GM21390 (cell line): ENCODE results near the gene ARL9.
"Not testable (repeated sequence)": the region's sequence is repeated elsewhere in the genome, so short reads cannot be mapped to it uniquely, and the experiment has no call there.

Experiments
- ATAC-seq: cut with Tn5 transposase; IDR thresholded peaks from one replicate; pipeline ENCODE4 v1.9.1; 2021; ENCODE audit not compliant: unreplicated experiment

ARL9 gene

DNA sequence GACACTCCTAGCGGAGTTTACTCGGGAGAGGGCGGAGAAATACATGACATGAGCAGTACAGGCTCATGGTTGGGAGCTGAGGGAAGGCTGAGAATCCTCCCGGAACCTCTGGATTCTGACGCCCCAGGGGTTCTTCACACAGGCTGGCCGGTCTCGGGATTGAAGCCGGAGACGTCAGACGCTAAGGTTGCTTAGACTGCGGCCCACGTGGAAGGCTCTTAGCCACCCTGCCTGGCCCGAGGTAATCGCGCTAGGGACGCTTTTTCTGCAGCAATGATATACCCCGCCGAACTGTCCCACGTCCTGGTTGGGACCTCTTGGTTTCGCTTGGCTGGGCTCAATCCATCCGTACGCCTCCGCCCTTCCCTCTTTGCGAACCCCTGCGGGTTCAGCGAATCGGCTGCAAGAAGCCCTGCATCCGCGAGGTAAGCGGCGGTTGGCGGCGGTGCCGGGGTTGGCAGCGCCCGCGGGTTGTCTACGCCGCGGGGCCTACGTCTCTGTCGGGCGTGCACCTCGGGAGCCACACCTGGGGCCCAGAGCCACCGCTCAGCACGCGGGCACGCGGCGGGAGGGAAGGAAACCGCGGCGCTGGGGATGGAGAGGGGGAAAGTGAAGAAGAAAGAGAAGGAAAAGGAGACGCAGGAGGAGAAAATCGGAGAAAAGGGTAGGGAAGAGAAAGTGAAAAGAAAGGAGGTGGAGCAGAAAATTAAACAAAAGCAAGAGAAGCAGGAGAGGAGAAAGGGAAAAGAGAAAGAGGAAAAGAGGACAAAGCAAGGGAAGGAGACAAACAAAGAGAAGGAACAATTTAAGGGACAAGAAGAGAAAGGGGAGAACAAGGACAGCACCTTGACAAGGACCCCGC lies at the start of gene ARL9:
ARL9 (plus strand) TSS at position 523 of the 862 bp plus-strand sequence; CDS start at position 595, 72 bp downstream.
- ATAC-seq = peak; percentile 66

DNA sequence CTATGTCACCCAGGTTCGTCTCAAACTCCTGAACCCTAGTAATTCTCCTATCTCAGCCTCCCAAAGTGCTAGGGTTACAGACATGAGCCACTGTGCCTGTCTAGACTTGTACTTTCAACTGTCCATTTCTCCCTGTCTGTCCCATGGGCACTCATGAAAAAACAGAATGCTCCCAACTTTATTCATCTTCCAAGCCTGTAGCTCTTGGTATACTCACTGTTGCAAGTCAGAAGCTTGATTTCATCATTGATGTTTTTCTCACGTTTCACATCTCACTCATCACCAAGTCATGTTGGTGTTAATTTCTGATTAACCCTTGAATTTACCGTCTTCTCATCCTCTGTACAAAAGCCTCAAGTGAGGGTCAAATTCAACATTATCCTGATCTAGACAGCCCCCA lies 45.5 kb upstream of the ARL9 start:
- no peak for ATAC-seq

GRCh38 chr4:56462157-56462556 lies 43.4 kb upstream of the ARL9 start:
- ATAC-seq = no peak

DNA sequence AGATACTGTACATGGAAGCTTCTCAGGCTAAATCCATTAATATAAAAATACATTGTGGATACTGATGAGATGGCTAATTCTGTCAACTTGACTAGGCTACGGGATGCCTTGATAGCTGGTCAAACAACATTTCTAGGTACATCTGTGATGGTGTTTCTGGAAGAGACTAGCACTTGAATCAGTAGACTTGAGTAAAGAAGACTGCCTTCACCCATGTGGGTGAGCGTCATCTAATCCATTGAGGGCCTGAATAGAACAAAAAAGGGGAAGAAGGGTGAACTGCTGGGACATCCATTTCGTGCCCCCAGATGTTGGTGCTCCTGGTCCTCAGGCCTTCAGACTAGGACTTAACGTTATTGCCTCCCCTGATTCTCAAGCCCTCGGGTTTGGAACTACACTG lies 41.9 kb upstream of the ARL9 start:
- no peak for ATAC-seq

- ATAC-seq = no peak
These were observed 41.0 kb upstream of the ARL9 start for GRCh38 chr4:56464581-56464980.

GRCh38 chr4:56465599-56466295 lies 39.8 kb upstream of the ARL9 start:
- ATAC-seq = no peak

- ATAC-seq = not testable (repeated sequence)
These were observed 39.3 kb upstream of the ARL9 start for GRCh38 chr4:56466296-56466761.

GRCh38 chr4:56466910-56467283 lies 38.7 kb upstream of the ARL9 start:
- ATAC-seq = no peak

DNA sequence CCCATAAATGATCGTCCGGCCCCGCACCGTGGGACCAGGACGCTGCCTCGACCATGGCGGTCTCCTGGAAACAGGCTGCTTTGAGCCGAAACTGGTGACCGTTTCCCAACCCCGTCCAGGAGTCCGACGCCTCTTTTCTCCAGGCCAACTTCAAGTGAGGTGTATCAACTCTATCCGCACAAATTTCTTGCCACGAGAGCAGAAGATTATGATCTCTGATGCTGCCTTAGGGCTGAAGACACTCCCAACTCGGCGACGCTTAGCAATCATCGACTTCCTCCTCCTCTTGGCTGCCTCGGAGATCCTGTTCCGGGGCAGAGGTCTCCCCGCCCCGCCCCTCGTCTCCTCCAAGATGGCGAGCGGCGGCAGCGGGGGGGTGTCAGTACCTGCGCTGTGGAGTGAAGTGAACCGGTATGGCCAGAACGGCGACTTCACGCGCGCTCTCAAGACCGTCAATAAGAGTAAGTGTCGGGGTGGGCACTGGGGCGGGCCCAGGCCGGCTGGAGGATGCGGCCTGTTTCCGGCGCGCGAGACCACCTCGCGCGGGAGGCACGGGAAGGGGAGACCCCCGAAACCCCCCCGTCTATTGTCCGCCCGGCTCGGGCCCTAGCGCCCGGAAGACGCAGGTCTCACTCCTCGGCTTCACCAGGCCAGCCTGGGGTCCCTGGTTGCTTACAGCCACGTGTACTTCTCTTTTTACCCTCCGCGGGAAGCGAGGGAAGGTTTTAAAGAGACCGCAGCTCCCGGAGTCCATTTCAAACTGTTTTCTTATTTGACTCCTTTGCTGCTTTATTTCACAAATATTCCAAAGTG lies 38.1 kb upstream of the ARL9 start, which contains the start of gene SRP72:
SRP72 (plus strand) TSS at position 334 of the 813 bp plus-strand sequence; CDS start at position 353, 19 bp downstream.
- ATAC-seq = peak; percentile 92

DNA sequence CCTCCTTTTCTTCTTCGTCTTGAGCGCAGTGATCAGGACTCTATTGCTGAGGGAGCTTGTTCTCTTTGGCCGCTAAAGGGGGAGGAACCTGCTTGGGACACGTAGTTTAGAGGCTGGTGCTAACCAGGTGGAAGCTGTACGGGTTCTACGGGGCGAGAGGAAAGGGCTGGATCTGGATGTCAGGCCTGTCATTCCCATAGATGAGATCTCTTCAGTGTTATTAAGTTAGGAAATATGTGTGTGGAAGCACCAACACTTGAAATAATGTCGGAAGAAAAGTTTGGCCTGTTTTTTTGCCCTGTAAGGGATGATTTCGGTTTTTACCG lies 37.5 kb upstream of the ARL9 start:
- ATAC-seq = peak; percentile 47

GRCh38 chr4:56469489-56470210 lies 35.9 kb upstream of the ARL9 start:
- no peak for ATAC-seq

DNA sequence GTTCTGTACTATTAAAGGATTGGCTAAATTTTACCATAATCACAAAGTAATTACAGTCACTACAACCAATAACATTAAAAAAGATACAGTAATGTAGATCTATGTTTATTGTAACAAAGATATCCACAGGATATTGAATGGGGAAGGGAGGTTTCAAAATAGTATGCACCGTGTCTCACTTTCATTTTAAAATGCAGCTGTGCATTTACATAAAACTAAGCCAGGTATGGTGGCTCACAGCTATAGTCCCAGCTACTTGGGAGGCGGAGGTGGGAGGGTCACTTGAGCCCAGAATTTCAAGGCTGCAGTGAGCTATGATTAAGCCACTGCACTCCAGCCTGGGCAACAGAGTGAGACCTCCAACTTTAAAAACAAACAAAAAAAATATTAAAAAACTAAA lies 29.7 kb upstream of the ARL9 start:
- ATAC-seq = peak; percentile 94

DNA sequence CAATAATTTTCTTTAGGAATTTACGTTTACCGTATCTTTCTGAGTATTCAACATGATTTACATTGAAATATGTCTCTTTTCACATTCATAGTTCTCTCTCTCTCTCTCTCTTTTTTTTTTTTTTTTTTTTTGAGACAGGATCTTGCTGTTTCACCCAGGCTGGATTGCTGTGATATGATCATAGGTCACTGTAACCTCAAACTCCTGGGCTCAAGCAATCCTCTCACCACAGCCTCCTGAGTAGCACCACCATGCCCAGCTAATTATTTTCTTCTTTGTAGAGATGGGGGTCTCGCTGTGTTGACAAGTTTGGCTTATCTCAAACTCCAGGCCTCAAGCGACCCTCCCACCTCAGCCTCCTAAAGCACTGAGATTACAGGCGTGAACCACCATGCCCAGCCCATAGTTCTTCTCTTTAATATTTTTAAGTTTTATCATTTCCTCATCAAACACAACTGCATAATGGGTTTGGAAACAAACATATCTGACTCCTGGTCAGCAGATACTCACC lies 28.3 kb upstream of the ARL9 start:
- no peak for ATAC-seq

DNA sequence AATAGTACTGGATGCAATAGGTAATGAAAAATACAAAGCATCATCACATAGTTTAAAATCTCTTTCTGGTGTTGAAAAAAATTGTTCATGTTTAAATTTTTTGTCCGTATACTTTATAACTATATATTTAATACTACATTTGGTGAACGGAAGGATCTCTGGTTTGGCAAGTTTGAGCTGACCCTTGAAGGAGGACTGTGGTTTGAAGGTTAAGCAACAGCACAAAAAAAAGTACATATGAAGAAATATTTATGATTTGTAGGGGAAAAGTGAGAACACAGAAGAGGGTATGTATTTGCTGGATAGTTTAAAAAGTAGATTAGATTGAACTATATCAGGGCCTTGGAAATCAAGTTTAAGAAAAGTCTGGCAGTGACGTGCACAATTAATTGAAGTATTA lies 24.9 kb upstream of the ARL9 start:
- ATAC-seq = no peak

- ATAC-seq = no peak
These were observed 9.3 kb upstream of the ARL9 start for GRCh38 chr4:56496241-56496640.

DNA sequence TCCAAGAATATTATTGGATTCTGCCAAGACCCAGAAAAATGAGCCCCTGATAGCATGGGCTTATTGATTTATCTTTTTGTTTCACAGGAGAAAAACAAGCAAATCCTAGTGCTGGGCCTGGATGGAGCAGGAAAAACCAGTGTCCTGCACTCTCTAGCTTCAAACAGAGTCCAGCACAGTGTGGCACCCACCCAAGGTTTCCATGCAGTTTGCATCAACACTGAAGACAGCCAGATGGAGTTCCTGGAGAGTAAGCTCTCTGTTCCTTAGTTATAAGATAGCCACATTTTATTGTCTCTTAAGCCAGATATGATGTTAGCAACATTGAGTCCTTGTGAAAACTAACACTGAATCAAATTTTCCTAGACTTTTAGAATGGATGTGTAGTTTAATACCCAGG lies 5.5 kb downstream of the ARL9 start:
- no peak for ATAC-seq

DNA sequence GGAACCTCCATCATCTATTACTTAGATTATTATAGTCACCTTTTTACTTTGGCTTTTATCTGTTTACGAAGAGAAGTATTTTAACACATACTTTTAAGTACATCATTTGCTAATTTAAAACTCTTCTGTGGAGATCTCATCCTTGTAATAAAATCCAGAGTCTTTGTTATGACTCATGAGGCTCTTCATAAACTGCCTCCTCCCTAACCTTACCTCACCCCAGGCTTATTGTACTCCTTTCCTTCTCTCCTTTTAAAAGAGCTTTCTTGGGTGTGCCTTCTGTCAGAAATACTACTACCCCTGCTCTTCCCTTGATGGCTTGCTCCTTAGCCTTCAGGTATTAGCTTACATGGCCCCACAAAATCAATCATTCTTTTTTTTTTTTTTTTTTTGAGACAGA lies 6.6 kb downstream of the ARL9 start:
- ATAC-seq = no peak

GRCh38 chr4:56513517-56513916 lies 7.9 kb downstream of the ARL9 start:
- no peak for ATAC-seq

DNA sequence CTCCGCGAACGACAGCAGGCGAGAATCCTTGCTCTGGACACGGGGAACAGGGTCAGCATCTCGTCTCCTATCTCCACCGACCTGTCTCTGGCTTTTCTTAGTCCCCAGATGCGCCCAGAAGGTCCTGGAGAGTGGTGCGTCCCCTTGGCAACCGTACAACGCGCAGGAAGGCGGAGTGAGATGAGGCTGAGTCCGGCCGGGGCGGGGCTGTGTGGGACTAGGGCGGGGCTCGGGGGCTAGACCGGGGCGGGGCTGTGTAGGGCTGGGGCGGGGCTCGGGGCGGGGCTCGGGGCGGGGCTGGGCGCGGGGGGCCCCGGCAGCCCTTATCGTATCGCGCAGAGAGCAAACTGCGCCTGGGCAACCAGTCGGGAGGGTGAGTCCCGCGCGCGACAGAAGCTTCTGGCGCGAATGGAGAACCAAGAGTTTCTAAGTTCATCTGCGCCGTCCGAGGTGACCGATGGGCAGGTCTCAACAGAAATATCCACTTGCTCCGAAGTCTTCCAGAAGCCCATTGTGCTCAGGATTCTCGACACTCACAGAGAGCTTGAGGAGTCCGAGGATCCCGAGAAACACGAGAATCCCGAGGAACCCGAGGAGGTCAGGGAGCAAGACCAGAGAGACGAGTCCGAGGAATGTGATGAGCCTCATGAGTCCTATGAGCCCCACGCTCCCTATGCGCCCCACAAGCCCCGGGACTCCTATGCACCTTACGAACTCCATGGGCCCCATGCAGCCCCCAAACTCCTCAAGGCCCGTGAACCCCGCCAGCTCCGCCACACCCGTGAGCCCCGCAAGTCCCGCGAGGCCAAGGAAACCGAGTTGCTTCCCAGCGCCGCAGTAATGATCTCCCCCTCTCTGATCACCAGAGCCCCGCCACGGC lies 24.9 kb downstream of the ARL9 start:
- peak; percentile 98 for ATAC-seq
